HG02623 (cell line): ENCODE results near the gene DIP2C.
"Not testable (repeated sequence)": the region's sequence is repeated elsewhere in the genome, so short reads cannot be mapped to it uniquely, and the experiment has no call there.

Experiments
- ATAC-seq: cut with Tn5 transposase; IDR thresholded peaks from one replicate; pipeline ENCODE4 v1.9.1; 2021; ENCODE audit warnings: moderate library complexity; ENCODE audit not compliant: unreplicated experiment

Gene DIP2C

GRCh38 chr10:406976-407375 is 282.5 kb downstream of the DIP2C start:
- no peak for ATAC-seq

- ATAC-seq = no peak
Observed at GRCh38 chr10:405648-406047, 283.8 kb downstream of the DIP2C start.

- ATAC-seq = no peak
Observed at GRCh38 chr10:404991-405390, 284.5 kb downstream of the DIP2C start.

- no peak for ATAC-seq
Observed at GRCh38 chr10:404346-404745, 285.1 kb downstream of the DIP2C start.

GRCh38 chr10:398954-399353 is 290.5 kb downstream of the DIP2C start:
- ATAC-seq = no peak

- ATAC-seq = no peak
Observed at GRCh38 chr10:397321-398068, 292.0 kb downstream of the DIP2C start.

GRCh38 chr10:396535-397220 is 292.8 kb downstream of the DIP2C start:
- ATAC-seq = no peak

- no peak for ATAC-seq
Observed at GRCh38 chr10:396107-396506, 293.4 kb downstream of the DIP2C start.

- ATAC-seq = no peak
Observed at GRCh38 chr10:395665-396064, 293.8 kb downstream of the DIP2C start.

- ATAC-seq = not testable (repeated sequence)
Observed at GRCh38 chr10:394439-395101, 294.9 kb downstream of the DIP2C start.

GRCh38 chr10:393787-394438 is 295.6 kb downstream of the DIP2C start:
- ATAC-seq = no peak

GRCh38 chr10:393106-393745 is 296.2 kb downstream of the DIP2C start:
- no peak for ATAC-seq

- ATAC-seq = no peak
Observed at GRCh38 chr10:392705-393037, 296.8 kb downstream of the DIP2C start.

- ATAC-seq = no peak
Observed at GRCh38 chr10:391847-392704, 297.4 kb downstream of the DIP2C start.

- no peak for ATAC-seq
Observed at GRCh38 chr10:391305-391704, 298.2 kb downstream of the DIP2C start.

- no peak for ATAC-seq
Observed at GRCh38 chr10:390449-391100, 298.9 kb downstream of the DIP2C start.

GRCh38 chr10:389836-390448 is 299.5 kb downstream of the DIP2C start:
- no peak for ATAC-seq

- no peak for ATAC-seq
Observed at GRCh38 chr10:389261-389790, 300.1 kb downstream of the DIP2C start.

GRCh38 chr10:388661-389045 is 300.8 kb downstream of the DIP2C start:
- no peak for ATAC-seq
